HepG2 (cell line): Measurements from ENCODE around the gene TMEM174. TPM values are rescaled to one million over a fixed set of nuclear protein-coding genes. Genes with fewer than 3 reads are reported as not detected.

Experiments used
- EEA1 ChIP-seq: sonication (generic); formaldehyde crosslinking; IDR thresholded peaks from 2 replicates; pipeline ENCODE4 v1.5.1; 2020; ENCODE audit warnings: mild to moderate bottlenecking, missing genetic modification reagents, borderline replicate concordance
- EHMT2 ChIP-seq: fragments of 200-600 bp; sonication (generic); IDR thresholded peaks from 2 replicates; pipeline ENCODE4 v1.7.0; 2017; ENCODE audit warnings: antibody characterized with exemption, low read depth, low read length, borderline replicate concordance
- MEIS2 ChIP-seq: sonication (generic); formaldehyde crosslinking; IDR thresholded peaks from 2 replicates; pipeline ENCODE4 v1.9.0; 2021; ENCODE audit warnings: mild to moderate bottlenecking, missing genetic modification reagents
- MXD4 ChIP-seq: IDR thresholded peaks from 2 replicates; pipeline ENCODE4 v1.6.1; 2016; ENCODE audit warnings: mild to moderate bottlenecking, missing biosample characterization, missing genetic modification reagents
- RFXANK ChIP-seq: IDR thresholded peaks from 2 replicates; pipeline ENCODE4 v1.6.1; 2016
- ZNF24 ChIP-seq: fragments of 450-650 bp; IDR thresholded peaks from 2 replicates; pipeline ENCODE4 v1.6.1; 2017; ENCODE audit warnings: antibody characterized with exemption, mild to moderate bottlenecking
- ZNF75D ChIP-seq: sonication (generic); formaldehyde crosslinking; IDR thresholded peaks from 2 replicates; pipeline ENCODE4 v1.8.1; 2023; ENCODE audit warnings: missing genetic modification reagents, mild to moderate bottlenecking, borderline replicate concordance
- ZNF775 ChIP-seq: sonication (generic); formaldehyde crosslinking; IDR thresholded peaks from 2 replicates; pipeline ENCODE4 v1.4.0; 2020; ENCODE audit warnings: missing genetic modification reagents, mild to moderate bottlenecking, moderate library complexity, borderline replicate concordance
- polyA plus RNA-seq, 8 experiments: library from polyadenylated mRNA; depleted of rRNA in 3 of 8; stranded (reverse) in 7 of 8; unstranded in 1 of 8; fragments of >200 nt; fragmentation: Illumina TruSeq in 4 of 8; extraction: Trizol in 4 of 8; gene quantifications; 2 replicates each; pipeline versions ENCODE4 v1.2.1 to v1.2.3, GENCODE V29; 2011 to 2016; ENCODE audit warnings: low read depth in 4 of 8, missing spikeins in 1 of 8, mixed read lengths in 1 of 8; ENCODE audit not compliant: insufficient read depth in 1 of 8
- total RNA-seq, 5 experiments: library from RNA; depleted of rRNA; stranded (reverse); fragments of >200 nt; fragmentation: Illumina TruSeq; extraction: Trizol; gene quantifications; 2 replicates each; pipeline ENCODE4 v1.2.3, GENCODE V29; 2016; ENCODE audit warnings: low read depth in 1 of 5
- TF ChIP-seq, protein P1 (sequence below): sonication (generic); formaldehyde crosslinking; IDR thresholded peaks from 2 replicates; pipeline ENCODE4 v1.4.0; 2020; ENCODE audit warnings: mild to moderate bottlenecking, missing genetic modification reagents
- TF ChIP-seq, protein P2 (sequence below): sonication (generic); formaldehyde crosslinking; IDR thresholded peaks from 2 replicates; pipeline ENCODE4 v1.5.0; 2020; ENCODE audit warnings: missing genetic modification reagents
- TF ChIP-seq, protein P3 (sequence below): sonication (generic); formaldehyde crosslinking; IDR thresholded peaks from 2 replicates; pipeline ENCODE4 v1.5.0; 2020; ENCODE audit warnings: missing genetic modification reagents, mild to moderate bottlenecking, borderline replicate concordance
- TF ChIP-seq, protein P4 (sequence below): sonication (generic); formaldehyde crosslinking; IDR thresholded peaks from 2 replicates; pipeline ENCODE4 v1.4.0; 2020; ENCODE audit warnings: missing genetic modification reagents
- TF ChIP-seq, protein P5 (sequence below): sonication (generic); formaldehyde crosslinking; IDR thresholded peaks from 2 replicates; pipeline ENCODE4 v1.4.0; 2020; ENCODE audit warnings: missing genetic modification reagents
- TF ChIP-seq, protein P6 (sequence below): sonication (generic); formaldehyde crosslinking; IDR thresholded peaks from 2 replicates; pipeline ENCODE4 v1.4.0; 2020; ENCODE audit warnings: missing genetic modification reagents

The TMEM174 gene
- total and polyA plus RNA-seq, 2 of the 13 experiments (the other 11 are each of a cell fraction or from before 2014, with no cell fraction given), result not detected

DNA sequence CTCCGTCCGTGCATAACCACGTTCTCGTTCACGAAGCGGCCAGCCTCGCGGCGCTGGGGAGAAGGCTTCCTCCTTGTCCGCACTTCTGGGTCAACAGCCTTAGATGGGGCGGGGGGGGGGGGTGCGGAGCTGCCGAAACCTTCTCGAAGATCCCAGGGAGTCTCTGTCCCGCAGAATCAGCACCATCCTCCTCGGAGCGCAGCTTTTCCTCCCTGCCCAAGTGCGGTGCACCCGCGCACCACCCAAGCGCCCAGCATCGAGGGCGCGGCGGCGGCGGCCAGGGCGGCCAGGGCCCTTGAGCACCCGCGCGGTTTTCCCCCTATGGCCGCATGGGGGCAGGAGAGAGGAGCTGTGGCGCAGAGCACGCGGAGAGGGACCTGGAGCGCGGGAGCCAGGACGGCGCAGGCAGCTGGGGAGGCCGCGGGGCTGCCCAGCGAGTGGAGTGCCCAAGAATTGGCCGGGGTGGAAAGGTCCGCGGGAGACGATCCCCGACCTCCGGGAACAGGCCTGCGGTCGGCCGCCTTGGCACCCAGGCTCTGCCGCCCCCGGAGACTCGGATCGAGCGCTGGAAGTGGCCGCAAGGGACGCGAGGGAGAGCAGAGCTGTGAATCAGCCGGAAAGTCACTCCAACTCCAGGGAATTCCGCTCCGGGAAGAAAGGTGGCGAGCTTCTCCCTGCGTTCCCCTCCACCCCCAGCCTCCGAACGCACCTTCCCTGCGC, 43.1 kb downstream of the TMEM174 start (continued):
- no peak for TF ChIP-seq EEA1 (CRISPR knock-in tag)
- TF ChIP-seq MEIS2 (CRISPR knock-in tag), result peak; percentile 77
- no peak for TF ChIP-seq RFXANK (CRISPR knock-in tag)
- TF ChIP-seq MXD4 (CRISPR knock-in tag), result 0 out of 2 replicates have a peak, but pooled peaks have one; percentile 66
- TF ChIP-seq, protein P1, sequence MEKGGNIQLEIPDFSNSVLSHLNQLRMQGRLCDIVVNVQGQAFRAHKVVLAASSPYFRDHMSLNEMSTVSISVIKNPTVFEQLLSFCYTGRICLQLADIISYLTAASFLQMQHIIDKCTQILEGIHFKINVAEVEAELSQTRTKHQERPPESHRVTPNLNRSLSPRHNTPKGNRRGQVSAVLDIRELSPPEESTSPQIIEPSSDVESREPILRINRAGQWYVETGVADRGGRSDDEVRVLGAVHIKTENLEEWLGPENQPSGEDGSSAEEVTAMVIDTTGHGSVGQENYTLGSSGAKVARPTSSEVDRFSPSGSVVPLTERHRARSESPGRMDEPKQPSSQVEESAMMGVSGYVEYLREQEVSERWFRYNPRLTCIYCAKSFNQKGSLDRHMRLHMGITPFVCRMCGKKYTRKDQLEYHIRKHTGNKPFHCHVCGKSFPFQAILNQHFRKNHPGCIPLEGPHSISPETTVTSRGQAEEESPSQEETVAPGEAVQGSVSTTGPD (CRISPR knock-in tag), result no peak
- TF ChIP-seq, protein P2, sequence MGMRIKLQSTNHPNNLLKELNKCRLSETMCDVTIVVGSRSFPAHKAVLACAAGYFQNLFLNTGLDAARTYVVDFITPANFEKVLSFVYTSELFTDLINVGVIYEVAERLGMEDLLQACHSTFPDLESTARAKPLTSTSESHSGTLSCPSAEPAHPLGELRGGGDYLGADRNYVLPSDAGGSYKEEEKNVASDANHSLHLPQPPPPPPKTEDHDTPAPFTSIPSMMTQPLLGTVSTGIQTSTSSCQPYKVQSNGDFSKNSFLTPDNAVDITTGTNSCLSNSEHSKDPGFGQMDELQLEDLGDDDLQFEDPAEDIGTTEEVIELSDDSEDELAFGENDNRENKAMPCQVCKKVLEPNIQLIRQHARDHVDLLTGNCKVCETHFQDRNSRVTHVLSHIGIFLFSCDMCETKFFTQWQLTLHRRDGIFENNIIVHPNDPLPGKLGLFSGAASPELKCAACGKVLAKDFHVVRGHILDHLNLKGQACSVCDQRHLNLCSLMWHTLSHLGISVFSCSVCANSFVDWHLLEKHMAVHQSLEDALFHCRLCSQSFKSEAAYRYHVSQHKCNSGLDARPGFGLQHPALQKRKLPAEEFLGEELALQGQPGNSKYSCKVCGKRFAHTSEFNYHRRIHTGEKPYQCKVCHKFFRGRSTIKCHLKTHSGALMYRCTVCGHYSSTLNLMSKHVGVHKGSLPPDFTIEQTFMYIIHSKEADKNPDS (CRISPR knock-in tag), result no peak
- TF ChIP-seq, protein P3, sequence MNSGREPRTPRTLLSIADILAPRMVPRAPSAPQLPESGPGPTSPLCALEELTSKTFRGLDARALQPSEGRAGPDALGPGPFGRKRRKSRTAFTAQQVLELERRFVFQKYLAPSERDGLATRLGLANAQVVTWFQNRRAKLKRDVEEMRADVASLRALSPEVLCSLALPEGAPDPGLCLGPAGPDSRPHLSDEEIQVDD, result peak; percentile 77; the same call in 1 of the 2 replicates
- TF ChIP-seq, protein P4, sequence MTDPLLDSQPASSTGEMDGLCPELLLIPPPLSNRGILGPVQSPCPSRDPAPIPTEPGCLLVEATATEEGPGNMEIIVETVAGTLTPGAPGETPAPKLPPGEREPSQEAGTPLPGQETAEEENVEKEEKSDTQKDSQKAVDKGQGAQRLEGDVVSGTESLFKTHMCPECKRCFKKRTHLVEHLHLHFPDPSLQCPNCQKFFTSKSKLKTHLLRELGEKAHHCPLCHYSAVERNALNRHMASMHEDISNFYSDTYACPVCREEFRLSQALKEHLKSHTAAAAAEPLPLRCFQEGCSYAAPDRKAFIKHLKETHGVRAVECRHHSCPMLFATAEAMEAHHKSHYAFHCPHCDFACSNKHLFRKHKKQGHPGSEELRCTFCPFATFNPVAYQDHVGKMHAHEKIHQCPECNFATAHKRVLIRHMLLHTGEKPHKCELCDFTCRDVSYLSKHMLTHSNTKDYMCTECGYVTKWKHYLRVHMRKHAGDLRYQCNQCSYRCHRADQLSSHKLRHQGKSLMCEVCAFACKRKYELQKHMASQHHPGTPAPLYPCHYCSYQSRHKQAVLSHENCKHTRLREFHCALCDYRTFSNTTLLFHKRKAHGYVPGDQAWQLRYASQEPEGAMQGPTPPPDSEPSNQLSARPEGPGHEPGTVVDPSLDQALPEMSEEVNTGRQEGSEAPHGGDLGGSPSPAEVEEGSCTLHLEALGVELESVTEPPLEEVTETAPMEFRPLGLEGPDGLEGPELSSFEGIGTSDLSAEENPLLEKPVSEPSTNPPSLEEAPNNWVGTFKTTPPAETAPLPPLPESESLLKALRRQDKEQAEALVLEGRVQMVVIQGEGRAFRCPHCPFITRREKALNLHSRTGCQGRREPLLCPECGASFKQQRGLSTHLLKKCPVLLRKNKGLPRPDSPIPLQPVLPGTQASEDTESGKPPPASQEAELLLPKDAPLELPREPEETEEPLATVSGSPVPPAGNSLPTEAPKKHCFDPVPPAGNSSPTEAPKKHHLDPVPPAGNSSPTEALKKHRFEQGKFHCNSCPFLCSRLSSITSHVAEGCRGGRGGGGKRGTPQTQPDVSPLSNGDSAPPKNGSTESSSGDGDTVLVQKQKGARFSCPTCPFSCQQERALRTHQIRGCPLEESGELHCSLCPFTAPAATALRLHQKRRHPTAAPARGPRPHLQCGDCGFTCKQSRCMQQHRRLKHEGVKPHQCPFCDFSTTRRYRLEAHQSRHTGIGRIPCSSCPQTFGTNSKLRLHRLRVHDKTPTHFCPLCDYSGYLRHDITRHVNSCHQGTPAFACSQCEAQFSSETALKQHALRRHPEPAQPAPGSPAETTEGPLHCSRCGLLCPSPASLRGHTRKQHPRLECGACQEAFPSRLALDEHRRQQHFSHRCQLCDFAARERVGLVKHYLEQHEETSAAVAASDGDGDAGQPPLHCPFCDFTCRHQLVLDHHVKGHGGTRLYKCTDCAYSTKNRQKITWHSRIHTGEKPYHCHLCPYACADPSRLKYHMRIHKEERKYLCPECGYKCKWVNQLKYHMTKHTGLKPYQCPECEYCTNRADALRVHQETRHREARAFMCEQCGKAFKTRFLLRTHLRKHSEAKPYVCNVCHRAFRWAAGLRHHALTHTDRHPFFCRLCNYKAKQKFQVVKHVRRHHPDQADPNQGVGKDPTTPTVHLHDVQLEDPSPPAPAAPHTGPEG, result no peak
- TF ChIP-seq ZNF24, result no peak
- TF ChIP-seq, protein P5, sequence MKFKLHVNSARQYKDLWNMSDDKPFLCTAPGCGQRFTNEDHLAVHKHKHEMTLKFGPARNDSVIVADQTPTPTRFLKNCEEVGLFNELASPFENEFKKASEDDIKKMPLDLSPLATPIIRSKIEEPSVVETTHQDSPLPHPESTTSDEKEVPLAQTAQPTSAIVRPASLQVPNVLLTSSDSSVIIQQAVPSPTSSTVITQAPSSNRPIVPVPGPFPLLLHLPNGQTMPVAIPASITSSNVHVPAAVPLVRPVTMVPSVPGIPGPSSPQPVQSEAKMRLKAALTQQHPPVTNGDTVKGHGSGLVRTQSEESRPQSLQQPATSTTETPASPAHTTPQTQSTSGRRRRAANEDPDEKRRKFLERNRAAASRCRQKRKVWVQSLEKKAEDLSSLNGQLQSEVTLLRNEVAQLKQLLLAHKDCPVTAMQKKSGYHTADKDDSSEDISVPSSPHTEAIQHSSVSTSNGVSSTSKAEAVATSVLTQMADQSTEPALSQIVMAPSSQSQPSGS (CRISPR knock-in tag), result no peak; the same call in 1 of the 2 replicates
- TF ChIP-seq EHMT2, result no peak
- TF ChIP-seq, protein P6, sequence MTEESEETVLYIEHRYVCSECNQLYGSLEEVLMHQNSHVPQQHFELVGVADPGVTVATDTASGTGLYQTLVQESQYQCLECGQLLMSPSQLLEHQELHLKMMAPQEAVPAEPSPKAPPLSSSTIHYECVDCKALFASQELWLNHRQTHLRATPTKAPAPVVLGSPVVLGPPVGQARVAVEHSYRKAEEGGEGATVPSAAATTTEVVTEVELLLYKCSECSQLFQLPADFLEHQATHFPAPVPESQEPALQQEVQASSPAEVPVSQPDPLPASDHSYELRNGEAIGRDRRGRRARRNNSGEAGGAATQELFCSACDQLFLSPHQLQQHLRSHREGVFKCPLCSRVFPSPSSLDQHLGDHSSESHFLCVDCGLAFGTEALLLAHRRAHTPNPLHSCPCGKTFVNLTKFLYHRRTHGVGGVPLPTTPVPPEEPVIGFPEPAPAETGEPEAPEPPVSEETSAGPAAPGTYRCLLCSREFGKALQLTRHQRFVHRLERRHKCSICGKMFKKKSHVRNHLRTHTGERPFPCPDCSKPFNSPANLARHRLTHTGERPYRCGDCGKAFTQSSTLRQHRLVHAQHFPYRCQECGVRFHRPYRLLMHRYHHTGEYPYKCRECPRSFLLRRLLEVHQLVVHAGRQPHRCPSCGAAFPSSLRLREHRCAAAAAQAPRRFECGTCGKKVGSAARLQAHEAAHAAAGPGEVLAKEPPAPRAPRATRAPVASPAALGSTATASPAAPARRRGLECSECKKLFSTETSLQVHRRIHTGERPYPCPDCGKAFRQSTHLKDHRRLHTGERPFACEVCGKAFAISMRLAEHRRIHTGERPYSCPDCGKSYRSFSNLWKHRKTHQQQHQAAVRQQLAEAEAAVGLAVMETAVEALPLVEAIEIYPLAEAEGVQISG (CRISPR knock-in tag), result peak; percentile 79
- no peak for TF ChIP-seq ZNF75D
- TF ChIP-seq ZNF775 (CRISPR knock-in tag), result no peak
